Keratinocyte (primary cell): ENCODE results near the gene NXNL1.

Experiments used
- CTCF ChIP-seq, 3 experiments: IDR thresholded peaks in 1 of 3; conservative IDR thresholded peaks in 1 of 3; optimal IDR thresholded peaks in 1 of 3; 2 replicates in 2 of 3; 3 replicates in 1 of 3; pipeline versions ENCODE3 to v1.5.1; 2011; ENCODE audit warnings: low read length in 3 of 3, mild to moderate bottlenecking in 3 of 3, moderate library complexity in 2 of 3, control low read depth in 1 of 3, inconsistent platforms in 1 of 3; ENCODE audit not compliant: insufficient read depth in 2 of 3; ENCODE audit errors: extremely low read depth in 1 of 3
- EZH2 ChIP-seq: IDR thresholded peaks from one replicate; pipeline ENCODE4 v1.6.1; 2012; ENCODE audit warnings: inconsistent platforms, mild to moderate bottlenecking, low read length, moderate library complexity

DNA sequence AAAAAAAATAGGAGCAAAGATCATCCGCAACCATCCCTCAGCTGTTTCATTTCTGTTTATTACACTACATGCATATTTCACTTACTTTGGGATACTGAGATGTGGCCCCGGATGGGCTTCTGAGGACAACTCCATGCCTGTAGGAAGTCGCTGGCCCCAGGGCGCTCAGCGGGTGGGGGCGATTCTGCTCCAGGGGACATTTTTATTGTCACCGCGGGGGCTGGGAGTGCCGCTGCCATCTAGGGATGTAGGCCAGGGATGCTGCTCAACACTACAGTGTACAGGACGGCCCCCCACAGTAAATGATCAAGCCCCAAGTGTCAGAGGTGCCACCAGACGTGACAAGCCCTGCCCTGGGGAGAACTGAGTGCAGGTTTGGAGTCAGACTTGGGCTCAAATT lies 48.9 kb downstream of the NXNL1 start:
- no peak for TF ChIP-seq CTCF (optimal IDR thresholded peaks at IDR 0.05 in 1 of 3, IDR thresholded peaks at IDR 0.05 in 1 of 3, conservative IDR thresholded peaks at IDR 0.05 in 1 of 3; ENCODE audit: extremely low read depth in 1 of 3, insufficient read depth in 2 of 3, low read length in 3 of 3)
- TF ChIP-seq EZH2: no peak
